Endothelial cell of umbilical vein (primary cell): ENCODE data around the gene CCT2. TPM values are rescaled to one million over a fixed set of nuclear protein-coding genes. Genes with fewer than 3 reads are reported as not detected.

Source experiments
- BruUV-seq: library from RNA; stranded (reverse); fragments of 400-500 nt; replicated peaks from 2 replicates; lab custom pipeline; 2021; lab: Mats Ljungman, UMichigan
- CTCF ChIA-PET: fragments of 300-600, 350-600 bp; sonication (Branson Sonifier 250); formaldehyde crosslinking; loops from one replicate; lab custom pipeline; 2021; ENCODE audit warnings: antibody characterized with exemption, inconsistent platforms; lab: Charles Lee
- POLR2A ChIA-PET: fragments of 300-600, 350-600 bp; sonication (Branson Sonifier 250); formaldehyde crosslinking; loops from one replicate; lab custom pipeline; 2021; ENCODE audit warnings: antibody characterized with exemption, inconsistent platforms; lab: Charles Lee
- DNase-seq: peaks from one replicate; pipeline ENCODE4 v3.0.0-alpha.2; 2011; ENCODE audit warnings: low read depth, low spot score
- FAIRE-seq: peaks from 2 replicates; lab custom pipeline; 2011; peaks lifted over from hg19 to GRCh38; lab: Jason Lieb, UNC
- H2AFZ ChIP-seq: 2 replicates; pipeline ENCODE4 v1.6.0; 2012; ENCODE audit warnings: low read depth, low read length, control low read depth, inconsistent platforms
- H3K27ac ChIP-seq: 2 replicates; pipeline ENCODE4 v1.5.1; 2011; ENCODE audit warnings: low read depth, mild to moderate bottlenecking, control low read depth, low read length, moderate library complexity; ENCODE audit not compliant: insufficient read depth
- H3K27me3 ChIP-seq, 2 experiments: 2 replicates each; pipeline versions ENCODE4 v1.6.0 to v1.6.1; 2011; ENCODE audit warnings: low read length in 2 of 2, mixed read lengths in 1 of 2; ENCODE audit not compliant: control insufficient read depth in 2 of 2, insufficient read depth in 2 of 2
- H3K36me3 ChIP-seq, 2 experiments: 2 replicates in 1 of 2; 3 replicates in 1 of 2; pipeline ENCODE4 v1.5.1; 2011; ENCODE audit warnings: low read length in 2 of 2, mild to moderate bottlenecking in 1 of 2, moderate library complexity in 1 of 2; ENCODE audit not compliant: control insufficient read depth in 2 of 2, insufficient read depth in 2 of 2; ENCODE audit errors: extremely low read depth in 1 of 2
- H3K4me1 ChIP-seq: 3 replicates; pipeline ENCODE4 v1.5.1; 2011; ENCODE audit warnings: mild to moderate bottlenecking, low read length; ENCODE audit not compliant: control insufficient read depth, insufficient read depth; ENCODE audit errors: extremely low read depth
- H3K4me2 ChIP-seq: 2 replicates; pipeline ENCODE4 v1.6.1; 2011; ENCODE audit warnings: low read length, control low read depth, mixed read lengths; ENCODE audit not compliant: insufficient read depth
- H3K4me3 ChIP-seq, 3 experiments: fragments of 200-600 bp in 1 of 3; sonication (generic), shearing (Covaris generic) in 1 of 3; replicated peaks in 1 of 3; 2 replicates each; pipeline ENCODE4 v1.5.1; 2011 to 2016; ENCODE audit warnings: control low read depth in 3 of 3, low read length in 3 of 3, mild to moderate bottlenecking in 2 of 3, inconsistent platforms in 1 of 3, low read depth in 1 of 3, moderate library complexity in 1 of 3; ENCODE audit not compliant: insufficient read depth in 1 of 3
- H3K79me2 ChIP-seq: 2 replicates; pipeline ENCODE4 v1.6.0; 2012; ENCODE audit warnings: low read length, inconsistent platforms; ENCODE audit not compliant: control insufficient read depth, insufficient read depth
- H3K9ac ChIP-seq: replicated peaks from 2 replicates; pipeline ENCODE3; 2011; ENCODE audit warnings: low read length, control low read depth; ENCODE audit not compliant: insufficient read depth; ENCODE audit errors: extremely low read depth
- H3K9me1 ChIP-seq: replicated peaks from 3 replicates; pipeline ENCODE4 v1.6.0; 2011; ENCODE audit warnings: mild to moderate bottlenecking, low read length; ENCODE audit not compliant: control insufficient read depth, insufficient read depth; ENCODE audit errors: extremely low read depth
- H3K9me3 ChIP-seq: replicated peaks from 2 replicates; pipeline ENCODE4 v1.5.1; 2012; ENCODE audit warnings: low read length, inconsistent platforms; ENCODE audit not compliant: control insufficient read depth, insufficient read depth
- H4K20me1 ChIP-seq: replicated peaks from 2 replicates; pipeline ENCODE3; 2011; ENCODE audit warnings: mild to moderate bottlenecking, low read length; ENCODE audit not compliant: control insufficient read depth, insufficient read depth; ENCODE audit errors: extremely low read depth
- EZH2 ChIP-seq: IDR thresholded peaks from 2 replicates; pipeline ENCODE4 v1.6.1; 2012; ENCODE audit warnings: borderline replicate concordance, low read depth, mild to moderate bottlenecking, moderate library complexity, low read length, inconsistent platforms; ENCODE audit not compliant: severe bottlenecking
- FOS ChIP-seq: IDR thresholded peaks from 2 replicates; pipeline ENCODE4 v1.6.1; 2011; ENCODE audit warnings: mild to moderate bottlenecking, low read length, moderate library complexity, borderline replicate concordance; ENCODE audit not compliant: insufficient read depth
- GATA2 ChIP-seq: IDR thresholded peaks from 2 replicates; pipeline ENCODE4 v1.7.0; 2011; ENCODE audit warnings: low read depth, mild to moderate bottlenecking, moderate library complexity, mixed read lengths, low read length; ENCODE audit not compliant: insufficient read length, insufficient read depth
- JUN ChIP-seq: IDR thresholded peaks from 2 replicates; pipeline ENCODE4 v1.6.1; 2011; ENCODE audit warnings: borderline replicate concordance, low read depth; ENCODE audit not compliant: insufficient read length, insufficient read depth
- MAX ChIP-seq: IDR thresholded peaks from 2 replicates; pipeline ENCODE4 v1.6.1; 2011; ENCODE audit not compliant: insufficient read depth, insufficient read length
- MYC ChIP-seq: IDR thresholded peaks from one replicate; pipeline ENCODE4 v1.6.1; 2011; ENCODE audit warnings: mild to moderate bottlenecking, low read depth, low read length
- POLR2A ChIP-seq: IDR thresholded peaks from 2 replicates; pipeline ENCODE4 v1.6.1; 2012; ENCODE audit warnings: low read depth, mild to moderate bottlenecking, control low read depth, low read length
- POLR2AphosphoS5 ChIP-seq: IDR thresholded peaks from 2 replicates; pipeline ENCODE4 v1.6.1; 2012; ENCODE audit warnings: low read depth, mild to moderate bottlenecking, control low read depth, low read length, moderate library complexity; ENCODE audit not compliant: insufficient read depth
- dilution Hi-C: fragments of 300-500 bp; cut with MboI; formaldehyde crosslinking; loops from one replicate; pipeline ENCODE4 v1.15.0; 2019; ENCODE audit warnings: low sequenced_read_pairs; ENCODE audit not compliant: extremely low pct_ligation_motif_present
- intact Hi-C: fragments of 100-400 bp; cut with micrococcal nuclease; formaldehyde crosslinking; loops from one replicate; pipeline ENCODE4 v1.10.0; 2022
- polyA plus RNA-seq, 4 experiments: library from polyadenylated mRNA; depleted of rRNA in 3 of 4; stranded (reverse) in 3 of 4; unstranded in 1 of 4; fragments of >200 nt; gene quantifications; 2 replicates each; pipeline versions ENCODE4 v1.2.1 to v1.2.3, GENCODE V29; 2011 to 2012; ENCODE audit warnings: missing spikeins in 1 of 4
- total RNA-seq: library from RNA; stranded (reverse); gene quantifications from 2 replicates; pipeline ENCODE4 v1.2.3, GENCODE V29; 2021
- TF ChIP-seq, protein P1 (sequence below), 2 donors: IDR thresholded peaks; 1 replicate in 1 of 2; 2 replicates in 1 of 2; pipeline ENCODE4 v1.5.1; 2011; ENCODE audit warnings: low read length in 2 of 2, mild to moderate bottlenecking in 2 of 2, moderate library complexity in 2 of 2, control low read depth in 1 of 2, inconsistent platforms in 1 of 2, low read depth in 1 of 2; ENCODE audit not compliant: insufficient read depth in 1 of 2; ENCODE audit errors: extremely low read depth in 1 of 2

CCT2 gene
- total and polyA plus RNA-seq, 2 donors (not counting 3 experiments of a cell fraction or from before 2014, with no cell fraction given) = 138 to 245 TPM

DNA sequence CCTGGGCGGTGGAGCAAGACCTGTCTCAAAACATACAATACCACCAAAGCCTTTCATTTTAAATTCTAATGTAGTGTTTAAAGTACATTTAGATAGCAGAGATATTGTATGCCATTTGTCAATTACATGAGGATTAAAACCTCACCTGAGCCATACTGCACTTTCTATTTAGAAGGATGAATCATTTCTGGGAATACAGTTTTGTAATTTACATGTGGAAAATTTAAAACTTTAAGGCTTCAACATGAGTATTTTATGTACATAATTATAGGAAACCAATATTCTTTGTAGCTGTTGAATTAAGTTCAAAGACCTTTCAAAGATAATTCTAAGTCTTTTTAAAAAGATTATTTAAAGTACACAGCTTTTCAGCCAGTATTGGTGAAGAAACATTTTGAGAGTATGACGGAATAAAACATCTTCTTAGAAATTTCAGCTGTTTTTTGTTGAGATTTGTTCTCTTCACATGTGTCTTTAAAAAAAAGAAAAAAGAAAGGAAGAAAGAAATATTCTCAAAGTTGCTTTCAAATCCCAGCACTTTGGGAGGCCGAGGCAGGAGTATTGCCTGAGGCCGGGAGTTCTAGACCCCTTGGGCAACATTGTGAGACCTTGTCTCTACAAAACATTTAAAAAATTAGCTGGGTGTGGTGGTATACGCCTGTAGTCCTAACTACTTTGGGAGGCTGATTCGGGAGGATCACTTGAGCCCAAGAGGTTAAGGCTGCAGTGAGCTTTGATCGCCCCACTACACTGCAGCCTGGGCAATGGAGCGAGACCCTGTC lies 34.5 kb upstream of the CCT2 start:
- Histone ChIP-seq H3K36me3 (no peaks in the 10 kb centered on the region), H3K79me2 (no peaks in the 10 kb centered on the region), H3K9me3 (no peaks in the 10 kb centered on the region), H3K4me3 (no peak overlapping the region), H2AFZ (no peak overlapping the region), H3K4me2 (no peak overlapping the region), H3K27me3 (no peaks in the 10 kb centered on the region), H4K20me1 (no peaks in the 10 kb centered on the region), H3K27ac (no peak overlapping the region), H3K4me1 (no peaks in the 10 kb centered on the region), H3K9me1 (no peaks in the 10 kb centered on the region), H3K9ac (no peak overlapping the region)
- dilution Hi-C loops = no loop called here
- ChIA-PET CTCF (interaction anchor here (0.6 to 4.6 kb wide), 5 partner anchors 8 to 194 kb away, joined by 3 to 22 read pairs (median 3); no protein-coding TSS in a partner anchor), POLR2A (no interaction called here)
- TF ChIP-seq FOS (no peak), MAX (no peak), MYC (no peak), JUN (no peak), GATA2 (no peak), POLR2A (no peak), POLR2AphosphoS5 (no peak), EZH2 (no peak)
- TF ChIP-seq, protein P1, sequence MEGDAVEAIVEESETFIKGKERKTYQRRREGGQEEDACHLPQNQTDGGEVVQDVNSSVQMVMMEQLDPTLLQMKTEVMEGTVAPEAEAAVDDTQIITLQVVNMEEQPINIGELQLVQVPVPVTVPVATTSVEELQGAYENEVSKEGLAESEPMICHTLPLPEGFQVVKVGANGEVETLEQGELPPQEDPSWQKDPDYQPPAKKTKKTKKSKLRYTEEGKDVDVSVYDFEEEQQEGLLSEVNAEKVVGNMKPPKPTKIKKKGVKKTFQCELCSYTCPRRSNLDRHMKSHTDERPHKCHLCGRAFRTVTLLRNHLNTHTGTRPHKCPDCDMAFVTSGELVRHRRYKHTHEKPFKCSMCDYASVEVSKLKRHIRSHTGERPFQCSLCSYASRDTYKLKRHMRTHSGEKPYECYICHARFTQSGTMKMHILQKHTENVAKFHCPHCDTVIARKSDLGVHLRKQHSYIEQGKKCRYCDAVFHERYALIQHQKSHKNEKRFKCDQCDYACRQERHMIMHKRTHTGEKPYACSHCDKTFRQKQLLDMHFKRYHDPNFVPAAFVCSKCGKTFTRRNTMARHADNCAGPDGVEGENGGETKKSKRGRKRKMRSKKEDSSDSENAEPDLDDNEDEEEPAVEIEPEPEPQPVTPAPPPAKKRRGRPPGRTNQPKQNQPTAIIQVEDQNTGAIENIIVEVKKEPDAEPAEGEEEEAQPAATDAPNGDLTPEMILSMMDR (IDR thresholded peaks at IDR 0.05; ENCODE audit: extremely low read depth in 1 of 2, insufficient read depth in 1 of 2, low read depth in 1 of 2, low read length in 2 of 2) = no peak
- no peak for DNase-seq
- BruUV-seq = no TSS peak
- intact Hi-C loops = no loop called here
- FAIRE-seq = no peak
